Measurements from ENCODE around the gene CD8A.
"Not testable (repeated sequence)": the region's sequence is repeated elsewhere in the genome, so short reads cannot be mapped to it uniquely, and the experiment has no call there.

CD8A gene

GRCh38 chr2:86734896-86735295, 55.8 kb downstream of the CD8A start:
- not testable (repeated sequence) for DNase-seq (ENCODE audit: low read depth in 2 of 2)

Measured in activated CD8-positive, alpha-beta memory T cell treated with anti-CD3 and anti-CD28 coated beads for 4 hours (primary cell).